ENCODE measurements around the gene GPRIN2.

DNA sequence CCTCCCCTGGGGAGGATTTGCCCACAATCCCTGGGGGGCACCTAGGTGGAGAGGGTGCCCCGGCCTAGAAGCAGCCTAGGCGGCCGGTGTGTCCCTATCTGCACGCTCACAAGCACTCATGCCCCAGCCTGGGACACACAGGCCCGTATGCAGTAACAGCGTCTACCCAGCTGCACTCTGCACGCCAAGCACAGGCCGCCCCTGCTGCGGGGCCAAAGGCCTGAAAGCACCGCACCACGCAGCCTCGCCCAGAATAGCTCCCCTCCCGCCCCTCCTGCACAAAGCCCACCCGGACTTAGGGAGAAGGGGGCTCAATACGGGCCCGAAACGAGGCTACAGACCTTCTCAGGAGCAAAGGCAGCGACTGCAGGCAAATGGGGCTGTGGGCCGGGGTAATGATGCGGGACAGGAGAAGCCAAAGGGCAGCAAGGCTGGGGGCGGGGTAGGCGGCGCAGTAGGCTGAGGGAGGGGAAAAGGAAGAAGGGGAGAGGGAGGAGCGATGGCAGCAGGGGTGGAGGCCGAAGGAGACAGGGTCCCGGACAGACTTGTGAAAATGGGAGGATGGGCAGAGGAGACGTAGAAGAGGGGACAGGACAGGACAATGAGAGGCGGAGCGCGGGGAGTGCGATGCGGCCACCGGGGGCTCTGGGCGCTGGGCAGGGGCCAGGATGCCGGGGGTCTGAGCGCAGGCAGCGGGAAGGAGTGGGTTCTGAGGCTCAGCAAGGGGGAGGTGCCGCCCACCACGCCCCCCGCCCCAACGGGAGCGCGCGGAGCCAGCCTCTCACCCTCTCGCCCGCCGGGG, 544 bp downstream of the GPRIN2 start:
- TF ChIP-seq, protein P1, sequence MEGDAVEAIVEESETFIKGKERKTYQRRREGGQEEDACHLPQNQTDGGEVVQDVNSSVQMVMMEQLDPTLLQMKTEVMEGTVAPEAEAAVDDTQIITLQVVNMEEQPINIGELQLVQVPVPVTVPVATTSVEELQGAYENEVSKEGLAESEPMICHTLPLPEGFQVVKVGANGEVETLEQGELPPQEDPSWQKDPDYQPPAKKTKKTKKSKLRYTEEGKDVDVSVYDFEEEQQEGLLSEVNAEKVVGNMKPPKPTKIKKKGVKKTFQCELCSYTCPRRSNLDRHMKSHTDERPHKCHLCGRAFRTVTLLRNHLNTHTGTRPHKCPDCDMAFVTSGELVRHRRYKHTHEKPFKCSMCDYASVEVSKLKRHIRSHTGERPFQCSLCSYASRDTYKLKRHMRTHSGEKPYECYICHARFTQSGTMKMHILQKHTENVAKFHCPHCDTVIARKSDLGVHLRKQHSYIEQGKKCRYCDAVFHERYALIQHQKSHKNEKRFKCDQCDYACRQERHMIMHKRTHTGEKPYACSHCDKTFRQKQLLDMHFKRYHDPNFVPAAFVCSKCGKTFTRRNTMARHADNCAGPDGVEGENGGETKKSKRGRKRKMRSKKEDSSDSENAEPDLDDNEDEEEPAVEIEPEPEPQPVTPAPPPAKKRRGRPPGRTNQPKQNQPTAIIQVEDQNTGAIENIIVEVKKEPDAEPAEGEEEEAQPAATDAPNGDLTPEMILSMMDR (conservative IDR thresholded peaks at IDR 0.05; ENCODE audit: low read depth, low read length): no peak
- peak; percentile 74 for TF ChIP-seq EZH2 (IDR thresholded peaks at IDR 0.05; ENCODE audit: borderline replicate concordance, low read depth, low read length, poor library complexity, severe bottlenecking)
